OCI-LY3 (cell line): Measurements from ENCODE around the gene STMND1.

Experiments
- EZH2phosphoT487 ChIP-seq: fragments of 200-600 bp; shearing (Covaris generic); IDR thresholded peaks from 2 replicates; pipeline ENCODE4 v1.6.1; 2018; ENCODE audit warnings: antibody characterized with exemption, mixed run types, low read depth
- TF ChIP-seq, protein P1 (sequence below): fragments of 200-600, 300-600 bp; sonication (generic); IDR thresholded peaks from 2 replicates; pipeline ENCODE4 v1.5.1; 2014; ENCODE audit warnings: antibody characterized with exemption, low read length, low read depth

DNA sequence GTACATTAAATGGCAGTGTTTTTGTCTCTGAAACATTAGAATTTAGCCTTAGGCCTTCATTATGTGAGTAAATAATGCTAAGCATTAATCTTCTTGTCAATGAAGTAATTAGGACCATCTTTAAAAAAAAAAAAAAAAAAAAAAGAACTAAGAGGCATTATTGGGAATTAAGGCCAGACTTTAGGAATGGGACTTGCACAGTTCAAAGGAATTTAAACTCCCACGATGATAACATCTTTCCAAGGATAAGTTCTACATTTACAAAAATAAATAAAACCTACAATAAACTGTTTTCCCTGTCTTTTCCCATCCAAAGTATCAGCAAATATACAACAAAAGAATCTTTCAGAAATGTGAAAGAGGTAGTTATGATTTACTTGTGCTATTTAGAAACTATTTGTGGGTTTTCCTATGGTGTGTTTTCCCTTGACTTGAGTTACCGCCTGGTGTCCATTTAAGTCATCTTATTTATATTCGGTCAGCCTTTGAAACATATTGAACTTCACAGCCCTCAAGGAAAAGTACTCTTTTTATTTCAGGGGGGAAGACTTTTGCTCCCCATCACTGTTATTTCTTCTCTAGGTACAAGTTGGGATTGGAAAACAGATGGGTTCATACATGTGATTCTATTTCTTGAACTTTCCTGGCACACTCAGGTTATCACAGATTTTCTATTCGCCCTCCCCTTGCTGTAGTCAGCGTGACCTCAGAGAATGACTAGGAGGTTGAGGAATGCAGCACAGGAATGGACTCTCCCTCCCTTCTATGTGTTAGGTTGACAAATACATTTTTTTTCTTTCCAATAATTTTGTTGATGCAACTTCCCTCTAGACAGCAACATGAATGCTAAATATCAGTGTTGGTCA is 13.6 kb downstream of the STMND1 start:
- TF ChIP-seq, protein P1, sequence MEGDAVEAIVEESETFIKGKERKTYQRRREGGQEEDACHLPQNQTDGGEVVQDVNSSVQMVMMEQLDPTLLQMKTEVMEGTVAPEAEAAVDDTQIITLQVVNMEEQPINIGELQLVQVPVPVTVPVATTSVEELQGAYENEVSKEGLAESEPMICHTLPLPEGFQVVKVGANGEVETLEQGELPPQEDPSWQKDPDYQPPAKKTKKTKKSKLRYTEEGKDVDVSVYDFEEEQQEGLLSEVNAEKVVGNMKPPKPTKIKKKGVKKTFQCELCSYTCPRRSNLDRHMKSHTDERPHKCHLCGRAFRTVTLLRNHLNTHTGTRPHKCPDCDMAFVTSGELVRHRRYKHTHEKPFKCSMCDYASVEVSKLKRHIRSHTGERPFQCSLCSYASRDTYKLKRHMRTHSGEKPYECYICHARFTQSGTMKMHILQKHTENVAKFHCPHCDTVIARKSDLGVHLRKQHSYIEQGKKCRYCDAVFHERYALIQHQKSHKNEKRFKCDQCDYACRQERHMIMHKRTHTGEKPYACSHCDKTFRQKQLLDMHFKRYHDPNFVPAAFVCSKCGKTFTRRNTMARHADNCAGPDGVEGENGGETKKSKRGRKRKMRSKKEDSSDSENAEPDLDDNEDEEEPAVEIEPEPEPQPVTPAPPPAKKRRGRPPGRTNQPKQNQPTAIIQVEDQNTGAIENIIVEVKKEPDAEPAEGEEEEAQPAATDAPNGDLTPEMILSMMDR: no peak
- no peak for TF ChIP-seq EZH2phosphoT487
